Measurements from ENCODE around the gene PLBD1.

The PLBD1 gene

GRCh38 chr12:14611640-14612203 lies 44.0 kb upstream of the PLBD1 start:
- TF ChIP-seq, protein P1, sequence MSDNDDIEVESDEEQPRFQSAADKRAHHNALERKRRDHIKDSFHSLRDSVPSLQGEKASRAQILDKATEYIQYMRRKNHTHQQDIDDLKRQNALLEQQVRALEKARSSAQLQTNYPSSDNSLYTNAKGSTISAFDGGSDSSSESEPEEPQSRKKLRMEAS (IDR thresholded peaks at IDR 0.05; ENCODE audit: low read depth, low read length): no peak
- TF ChIP-seq CTCF (IDR thresholded peaks at IDR 0.05; ENCODE audit: low read depth, low read length): no peak
- TF ChIP-seq POLR2A (IDR thresholded peaks at IDR 0.05; ENCODE audit: extremely low read depth, insufficient read length): no peak

DNA sequence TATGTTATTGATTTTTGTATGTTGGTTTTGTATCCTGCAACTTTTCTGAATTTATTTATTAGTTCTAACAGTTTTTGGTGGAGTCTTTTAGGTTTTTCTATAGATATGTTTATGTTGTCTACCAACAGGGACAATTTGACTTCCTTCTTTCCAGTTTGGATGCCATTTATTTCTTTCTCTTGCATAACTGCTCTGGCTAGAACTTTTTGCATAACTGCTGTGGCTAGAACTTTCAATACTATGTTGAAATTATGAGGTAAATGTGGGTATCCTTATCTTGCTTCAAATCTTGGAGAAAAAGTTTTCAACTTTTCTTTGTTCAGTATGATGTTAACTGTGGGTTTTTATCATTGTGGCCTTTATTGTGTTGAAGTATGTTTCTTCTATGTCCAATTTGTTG lies 39.9 kb upstream of the PLBD1 start:
- H3K4me3 ChIP-seq (ENCODE audit: low read depth, low read length): no peak overlapping the region
- TF ChIP-seq, protein P1 (IDR thresholded peaks at IDR 0.05; ENCODE audit: low read depth, low read length): no peak
- TF ChIP-seq MYC (IDR thresholded peaks at IDR 0.05; ENCODE audit: low read depth, low read length) (no peak), POLR2A (IDR thresholded peaks at IDR 0.05; ENCODE audit: extremely low read depth, insufficient read length) (no peak), CTCF (IDR thresholded peaks at IDR 0.05; ENCODE audit: low read depth, low read length) (no peak)
- DNase-seq (ENCODE audit: low read depth): peak; percentile 59

More at GRCh38 chr12:14611640-14612203, 44.0 kb upstream of the PLBD1 start:
- no peak for DNase-seq (ENCODE audit: low read depth)
- H3K4me3 ChIP-seq (ENCODE audit: low read depth, low read length): no peak overlapping the region

GRCh38 chr12:14605401-14605989 lies 37.8 kb upstream of the PLBD1 start:
- no peak for DNase-seq (ENCODE audit: low read depth)
- no peak for TF ChIP-seq CTCF (IDR thresholded peaks at IDR 0.05; ENCODE audit: low read depth, low read length)
- no peak for TF ChIP-seq POLR2A (IDR thresholded peaks at IDR 0.05; ENCODE audit: extremely low read depth, insufficient read length)
- TF ChIP-seq, protein P1 (IDR thresholded peaks at IDR 0.05; ENCODE audit: low read depth, low read length): no peak
- TF ChIP-seq MYC (IDR thresholded peaks at IDR 0.05; ENCODE audit: low read depth, low read length): no peak
- no peak overlapping the region for H3K4me3 ChIP-seq (ENCODE audit: low read depth, low read length)

- DNase-seq (ENCODE audit: low read depth): no peak
- TF ChIP-seq POLR2A (IDR thresholded peaks at IDR 0.05; ENCODE audit: extremely low read depth, insufficient read length): no peak
- TF ChIP-seq, protein P1 (IDR thresholded peaks at IDR 0.05; ENCODE audit: low read depth, low read length): no peak
- no peak for TF ChIP-seq MYC (IDR thresholded peaks at IDR 0.05; ENCODE audit: low read depth, low read length)
- no peak for TF ChIP-seq CTCF (IDR thresholded peaks at IDR 0.05; ENCODE audit: low read depth, low read length)
- H3K4me3 ChIP-seq (ENCODE audit: low read depth, low read length): no peak overlapping the region
These were observed 34.2 kb upstream of the PLBD1 start for GRCh38 chr12:14601692-14602478.

- no peak for TF ChIP-seq CTCF (IDR thresholded peaks at IDR 0.05; ENCODE audit: low read depth, low read length)
- no peak for DNase-seq (ENCODE audit: low read depth)
- no peak overlapping the region for H3K4me3 ChIP-seq (ENCODE audit: low read depth, low read length)
These were observed 29.8 kb upstream of the PLBD1 start for GRCh38 chr12:14597480-14597879.

Data from NB4 (cell line).